Hepatocyte (in vitro differentiated cells): ENCODE results near the gene TSEN15.

Experiments used
- CTCF ChIP-seq: fragments of 200-600 bp; sonication (generic); IDR thresholded peaks from 2 replicates; pipeline ENCODE4 v1.5.1; 2016; ENCODE audit warnings: antibody characterized with exemption, mild to moderate bottlenecking; ENCODE audit not compliant: poor library complexity
- EZH2 ChIP-seq: fragments of 200-600 bp; sonication (generic); IDR thresholded peaks from 2 replicates; pipeline ENCODE4 v1.6.1; 2016; ENCODE audit warnings: antibody characterized with exemption, mild to moderate bottlenecking, borderline replicate concordance
- EZH2phosphoT487 ChIP-seq: fragments of 200-600 bp; sonication (generic); IDR thresholded peaks from one replicate; pipeline ENCODE4 v1.6.1; 2018; ENCODE audit warnings: antibody characterized with exemption, mild to moderate bottlenecking, low read depth, moderate library complexity; ENCODE audit not compliant: unreplicated experiment, severe bottlenecking

GRCh38 chr1:184096005-184096404 is 44.5 kb downstream of the TSEN15 start:
- TF ChIP-seq EZH2, result no peak
- no peak for TF ChIP-seq CTCF
- TF ChIP-seq EZH2phosphoT487, result no peak
